ENCODE results near the gene ZNF423.
"Not testable (repeated sequence)": the region's sequence is repeated elsewhere in the genome, so short reads cannot be mapped to it uniquely, and the experiment has no call there.

The ZNF423 gene

GRCh38 chr16:49510141-49510540, 345.8 kb downstream of the ZNF423 start:
- TF ChIP-seq SP1 (IDR thresholded peaks at IDR 0.05): no peak
- TF ChIP-seq FOXM1 (IDR thresholded peaks at IDR 0.05; ENCODE audit: borderline replicate concordance): no peak
- ChIA-PET CTCF (no interaction called here), POLR2A (no interaction called here)
- DNase-seq (ENCODE audit: extremely low spot score): no peak

- CTCF ChIA-PET; POLR2A ChIA-PET; DNase-seq (ENCODE audit: extremely low spot score): not testable (repeated sequence)
Observed at GRCh38 chr16:49506058-49507013, 349.6 kb downstream of the ZNF423 start.

- no peak for DNase-seq (ENCODE audit: extremely low spot score)
- TF ChIP-seq FOXK2 (IDR thresholded peaks at IDR 0.05) (no peak), BHLHE40 (IDR thresholded peaks at IDR 0.05; ENCODE audit: borderline replicate concordance) (no peak), L3MBTL2 (conservative IDR thresholded peaks at IDR 0.05) (no peak), ELF4 (IDR thresholded peaks at IDR 0.05) (no peak), TARDBP (IDR thresholded peaks at IDR 0.05) (no peak), ARNT (IDR thresholded peaks at IDR 0.05) (no peak), SUZ12 (IDR thresholded peaks at IDR 0.05) (no peak), HDGF (IDR thresholded peaks at IDR 0.05; ENCODE audit: borderline replicate concordance) (no peak), ZNF384 (IDR thresholded peaks at IDR 0.05) (no peak), FOXM1 (IDR thresholded peaks at IDR 0.05; ENCODE audit: borderline replicate concordance) (no peak), CTBP1 (IDR thresholded peaks at IDR 0.05; ENCODE audit: borderline replicate concordance) (no peak), SP1 (IDR thresholded peaks at IDR 0.05) (no peak), LEF1 (IDR thresholded peaks at IDR 0.05; ENCODE audit: borderline replicate concordance) (no peak), PKNOX1 (IDR thresholded peaks at IDR 0.05) (no peak), FOXA1 (IDR thresholded peaks at IDR 0.05) (no peak)
- ChIA-PET POLR2A (no interaction called here), CTCF (no interaction called here)
Observed at GRCh38 chr16:49505556-49505955, 350.4 kb downstream of the ZNF423 start.

GRCh38 chr16:49504626-49505025, 351.3 kb downstream of the ZNF423 start:
- no peak for DNase-seq (ENCODE audit: extremely low spot score)
- ChIA-PET CTCF (no interaction called here), POLR2A (no interaction called here)
- TF ChIP-seq HDGF (IDR thresholded peaks at IDR 0.05; ENCODE audit: borderline replicate concordance) (no peak), L3MBTL2 (conservative IDR thresholded peaks at IDR 0.05) (no peak), CTBP1 (IDR thresholded peaks at IDR 0.05; ENCODE audit: borderline replicate concordance) (no peak), PKNOX1 (IDR thresholded peaks at IDR 0.05) (no peak), NFRKB (IDR thresholded peaks at IDR 0.05) (no peak), SP1 (IDR thresholded peaks at IDR 0.05) (no peak), LEF1 (IDR thresholded peaks at IDR 0.05; ENCODE audit: borderline replicate concordance) (no peak), BHLHE40 (IDR thresholded peaks at IDR 0.05; ENCODE audit: borderline replicate concordance) (no peak), ELF4 (IDR thresholded peaks at IDR 0.05) (no peak)

GRCh38 chr16:49504023-49504364, 351.9 kb downstream of the ZNF423 start:
- no peak for DNase-seq (ENCODE audit: extremely low spot score)
- ChIA-PET POLR2A (no interaction called here), CTCF (no interaction called here)
- TF ChIP-seq SUZ12 (IDR thresholded peaks at IDR 0.05) (no peak), FOXM1 (IDR thresholded peaks at IDR 0.05; ENCODE audit: borderline replicate concordance) (no peak), FOXA1 (IDR thresholded peaks at IDR 0.05) (no peak), ELF4 (IDR thresholded peaks at IDR 0.05) (no peak), PKNOX1 (IDR thresholded peaks at IDR 0.05) (no peak), ARNT (IDR thresholded peaks at IDR 0.05) (no peak)

GRCh38 chr16:49503256-49504022, 352.5 kb downstream of the ZNF423 start:
- TF ChIP-seq FOXK2 (IDR thresholded peaks at IDR 0.05) (no peak), L3MBTL2 (conservative IDR thresholded peaks at IDR 0.05) (no peak), PKNOX1 (IDR thresholded peaks at IDR 0.05) (no peak), SUZ12 (IDR thresholded peaks at IDR 0.05) (no peak), ARNT (IDR thresholded peaks at IDR 0.05) (no peak), ELF4 (IDR thresholded peaks at IDR 0.05) (no peak), FOXA1 (IDR thresholded peaks at IDR 0.05) (no peak), TARDBP (IDR thresholded peaks at IDR 0.05) (no peak), SP1 (IDR thresholded peaks at IDR 0.05) (no peak), BHLHE40 (IDR thresholded peaks at IDR 0.05; ENCODE audit: borderline replicate concordance) (no peak), LEF1 (IDR thresholded peaks at IDR 0.05; ENCODE audit: borderline replicate concordance) (no peak), FOXM1 (IDR thresholded peaks at IDR 0.05; ENCODE audit: borderline replicate concordance) (no peak), ZNF384 (IDR thresholded peaks at IDR 0.05) (no peak), NFRKB (IDR thresholded peaks at IDR 0.05) (no peak), CTBP1 (IDR thresholded peaks at IDR 0.05; ENCODE audit: borderline replicate concordance) (no peak), HDGF (IDR thresholded peaks at IDR 0.05; ENCODE audit: borderline replicate concordance) (no peak)
- ChIA-PET CTCF (no interaction called here), POLR2A (no interaction called here)
- no peak for DNase-seq (ENCODE audit: extremely low spot score)
